Measurements from ENCODE around the gene FAAP24.
"Not testable (repeated sequence)": the region's sequence is repeated elsewhere in the genome, so short reads cannot be mapped to it uniquely, and the experiment has no call there.

FAAP24 gene

DNA sequence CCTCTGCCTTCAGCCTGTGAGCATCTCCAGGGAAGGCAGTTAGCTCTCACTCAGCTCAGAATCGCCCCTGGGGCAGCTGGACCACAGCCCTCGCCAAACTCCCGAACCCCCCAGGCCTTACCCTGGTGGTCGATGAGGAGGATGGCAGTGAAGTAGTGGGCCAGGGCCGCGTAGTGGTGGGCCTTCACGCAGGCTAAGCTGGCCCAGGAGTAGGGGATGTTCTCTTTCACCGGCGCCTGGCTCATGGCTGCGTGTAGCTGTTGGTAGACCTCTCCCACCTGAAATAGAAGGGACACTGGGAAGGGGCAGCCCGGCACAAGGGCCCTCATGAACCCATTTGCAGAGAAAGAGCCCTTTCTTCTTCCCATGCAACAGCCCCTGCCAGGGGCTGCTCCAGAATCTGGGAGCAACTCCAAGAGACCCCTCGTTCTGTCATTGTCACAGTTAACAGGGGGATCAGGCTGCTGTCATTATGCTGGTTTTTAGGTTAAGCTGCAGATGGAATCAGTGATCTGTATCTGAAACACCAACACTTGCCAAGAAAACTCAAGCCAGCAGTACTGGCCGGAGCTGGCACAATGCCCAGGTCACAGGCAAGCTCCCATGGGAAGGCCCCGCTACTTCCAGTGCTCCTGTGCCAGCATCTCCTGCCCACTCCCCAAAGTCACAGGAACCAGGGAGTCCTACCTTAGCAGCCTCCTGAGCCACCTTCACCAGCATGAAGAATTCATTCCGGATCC, 30.3 kb downstream of the FAAP24 start:
- H3K9me3 Mint-ChIP-seq; H3K27ac Mint-ChIP-seq (ENCODE audit: low read depth); H3K4me3 Mint-ChIP-seq; H3K36me3 Mint-ChIP-seq (ENCODE audit: insufficient read depth); DNase-seq (ENCODE audit: low spot score in 2 of 2); H3K4me1 Mint-ChIP-seq; ATAC-seq (replicated peaks; ENCODE audit: extremely low read depth, poor library complexity, severe bottlenecking): not testable (repeated sequence)
- H3K27me3 Mint-ChIP-seq: peaks cover 14% of the 10 kb centered on the region

DNA sequence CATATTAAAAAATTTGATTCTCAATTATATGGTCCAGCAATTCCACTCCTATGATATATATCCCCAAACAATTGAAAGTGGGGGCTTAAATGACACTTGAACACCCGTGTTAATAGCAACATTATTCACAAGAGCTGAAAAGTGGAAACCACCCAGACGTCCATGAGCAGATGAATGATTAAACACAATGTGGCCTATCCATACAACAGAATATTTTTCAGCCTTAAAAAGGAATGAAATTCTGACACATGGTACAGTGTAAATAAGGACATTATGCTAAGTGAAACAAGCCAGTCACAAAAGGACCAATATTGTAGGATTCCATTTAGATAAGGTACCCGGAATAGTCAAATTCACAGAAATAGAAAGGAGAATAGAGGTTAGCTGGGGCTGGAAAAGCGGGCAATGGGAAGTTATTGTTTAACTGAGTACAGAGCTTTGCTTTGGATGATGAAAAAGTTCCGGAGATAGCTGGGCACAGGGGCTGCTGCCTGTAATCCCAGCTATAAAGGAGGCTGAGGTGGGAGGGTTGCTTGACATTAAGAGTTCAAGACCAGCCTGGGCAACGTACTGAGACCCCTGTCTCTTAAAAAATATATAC, 31.5 kb downstream of the FAAP24 start:
- H3K4me3 Mint-ChIP-seq; H3K27ac Mint-ChIP-seq (ENCODE audit: low read depth); H3K9me3 Mint-ChIP-seq; DNase-seq (ENCODE audit: low spot score in 2 of 2); H3K36me3 Mint-ChIP-seq (ENCODE audit: insufficient read depth); ATAC-seq (replicated peaks; ENCODE audit: extremely low read depth, poor library complexity, severe bottlenecking); H3K4me1 Mint-ChIP-seq; H3K27me3 Mint-ChIP-seq: not testable (repeated sequence)

DNA sequence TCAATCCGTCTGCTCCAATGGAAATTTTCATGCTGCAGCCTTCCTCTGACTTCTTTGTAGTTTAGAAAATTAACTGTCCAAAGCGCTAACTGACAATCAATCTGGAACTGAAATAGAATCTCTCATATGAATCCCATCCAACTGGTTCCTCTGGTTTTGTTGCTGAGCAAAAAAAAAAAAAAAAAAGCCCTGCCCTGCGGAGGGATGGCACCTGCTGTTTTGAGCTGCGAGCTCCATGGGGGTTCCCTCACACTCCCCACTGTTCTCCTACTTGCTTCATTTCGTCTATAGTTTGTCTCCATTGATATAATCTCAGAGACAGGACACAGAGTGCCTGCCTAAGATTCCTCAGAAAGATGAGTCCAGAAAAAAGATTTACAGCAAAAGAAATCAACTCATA, 33.4 kb downstream of the FAAP24 start:
- no peak for ATAC-seq (replicated peaks; ENCODE audit: extremely low read depth, poor library complexity, severe bottlenecking)
- H3K4me1 Mint-ChIP-seq: peaks cover 4% of the 10 kb centered on the region
- H3K36me3 Mint-ChIP-seq (ENCODE audit: insufficient read depth): no peaks in the 10 kb centered on the region
- no peak overlapping the region for H3K4me3 Mint-ChIP-seq
- DNase-seq (ENCODE audit: low spot score in 2 of 2): no peak
- no peaks in the 10 kb centered on the region for H3K9me3 Mint-ChIP-seq
- H3K27me3 Mint-ChIP-seq: peaks cover 10% of the 10 kb centered on the region
- no peak overlapping the region for H3K27ac Mint-ChIP-seq (ENCODE audit: low read depth)

DNA sequence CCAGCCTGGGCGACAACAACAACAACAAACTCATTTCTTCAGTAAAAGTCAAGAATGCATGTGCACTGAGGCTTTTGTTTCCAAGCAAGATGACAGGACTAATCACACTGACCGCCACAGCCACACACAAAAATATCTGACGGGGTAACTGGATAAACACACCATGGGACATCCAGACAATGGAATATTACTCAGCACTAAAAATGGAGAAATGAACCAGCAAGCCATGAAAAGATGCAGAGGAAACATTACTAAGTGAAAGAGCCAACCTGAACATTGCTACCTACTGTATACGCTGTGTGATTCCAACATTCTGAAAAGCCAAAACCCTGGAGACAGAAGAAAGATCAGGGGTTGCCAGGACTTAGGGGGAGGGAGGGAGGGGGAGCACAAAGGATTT, 36.7 kb downstream of the FAAP24 start:
- peaks cover 19% of the 10 kb centered on the region for H3K27me3 Mint-ChIP-seq
- DNase-seq (ENCODE audit: low spot score in 2 of 2): no peak
- no peak for ATAC-seq (replicated peaks; ENCODE audit: extremely low read depth, poor library complexity, severe bottlenecking)
- H3K36me3 Mint-ChIP-seq (ENCODE audit: insufficient read depth): peaks cover 2% of the 10 kb centered on the region
- H3K4me1 Mint-ChIP-seq: no peaks in the 10 kb centered on the region
- no peaks in the 10 kb centered on the region for H3K9me3 Mint-ChIP-seq
- no peak overlapping the region for H3K4me3 Mint-ChIP-seq
- H3K27ac Mint-ChIP-seq (ENCODE audit: low read depth): no peak overlapping the region

DNA sequence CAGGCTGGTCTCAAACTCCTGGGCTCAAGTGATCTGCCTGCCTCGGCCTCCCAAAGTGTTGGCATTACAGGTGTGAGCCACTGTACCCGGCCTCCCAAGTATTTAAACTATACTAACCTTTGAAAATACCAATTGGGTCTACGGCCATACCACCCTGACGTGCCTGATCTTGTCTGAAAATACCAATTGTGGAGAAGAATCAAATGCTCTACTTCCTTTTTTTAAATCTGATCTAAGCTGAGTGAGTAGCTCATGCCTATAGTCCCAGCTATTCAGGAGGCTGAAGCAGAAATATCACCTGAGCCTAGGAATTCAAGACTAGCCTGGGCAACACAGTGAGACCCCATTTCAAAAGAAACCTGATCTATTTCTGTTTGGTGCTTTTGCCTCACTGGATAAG, 38.8 kb downstream of the FAAP24 start:
- H3K4me1 Mint-ChIP-seq; DNase-seq (ENCODE audit: low spot score in 2 of 2); H3K27me3 Mint-ChIP-seq; H3K4me3 Mint-ChIP-seq; H3K36me3 Mint-ChIP-seq (ENCODE audit: insufficient read depth); H3K9me3 Mint-ChIP-seq; H3K27ac Mint-ChIP-seq (ENCODE audit: low read depth); ATAC-seq (replicated peaks; ENCODE audit: extremely low read depth, poor library complexity, severe bottlenecking): not testable (repeated sequence)

DNA sequence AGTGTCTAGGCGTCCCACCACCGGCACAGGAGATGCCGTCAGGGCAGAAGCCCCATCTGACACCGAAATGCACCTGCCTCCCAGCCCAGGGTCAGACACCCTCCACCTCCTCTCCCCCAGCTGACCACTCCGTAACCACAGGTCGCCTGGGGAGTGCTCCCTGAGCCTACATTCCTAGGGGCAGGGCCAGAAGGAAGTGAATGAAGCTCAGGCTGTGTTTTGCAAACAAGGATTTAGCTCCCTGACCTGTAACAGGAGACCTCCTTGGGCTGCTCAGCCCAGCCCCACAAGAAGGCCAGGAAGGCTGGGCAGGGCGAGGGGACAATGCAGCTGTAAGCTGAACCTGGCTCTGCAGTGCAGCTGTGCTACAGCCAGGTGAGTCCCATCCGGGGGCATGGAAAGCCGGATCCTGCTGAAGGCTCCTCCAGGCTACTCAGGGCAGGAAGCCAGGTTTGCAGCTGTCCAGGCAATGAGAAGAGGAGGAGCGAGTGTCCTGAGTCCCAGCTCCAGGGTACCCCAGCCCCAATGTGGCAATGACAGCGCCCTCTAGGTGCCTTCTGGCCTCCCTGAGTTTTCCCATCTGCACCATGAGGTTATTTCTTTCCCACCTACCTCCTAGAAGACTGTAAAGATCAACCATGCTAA, 50.6 kb downstream of the FAAP24 start:
- ATAC-seq (replicated peaks; ENCODE audit: extremely low read depth, poor library complexity, severe bottlenecking) (no peak), DNase-seq (ENCODE audit: low spot score in 2 of 2) (no peak)
- no peaks in the 10 kb centered on the region for H3K4me1 Mint-ChIP-seq
- H3K27ac Mint-ChIP-seq (ENCODE audit: low read depth): no peak overlapping the region
- peaks cover 19% of the 10 kb centered on the region for H3K27me3 Mint-ChIP-seq
- no peak overlapping the region for H3K4me3 Mint-ChIP-seq
- H3K9me3 Mint-ChIP-seq: no peaks in the 10 kb centered on the region
- H3K36me3 Mint-ChIP-seq (ENCODE audit: insufficient read depth): no peaks in the 10 kb centered on the region

DNA sequence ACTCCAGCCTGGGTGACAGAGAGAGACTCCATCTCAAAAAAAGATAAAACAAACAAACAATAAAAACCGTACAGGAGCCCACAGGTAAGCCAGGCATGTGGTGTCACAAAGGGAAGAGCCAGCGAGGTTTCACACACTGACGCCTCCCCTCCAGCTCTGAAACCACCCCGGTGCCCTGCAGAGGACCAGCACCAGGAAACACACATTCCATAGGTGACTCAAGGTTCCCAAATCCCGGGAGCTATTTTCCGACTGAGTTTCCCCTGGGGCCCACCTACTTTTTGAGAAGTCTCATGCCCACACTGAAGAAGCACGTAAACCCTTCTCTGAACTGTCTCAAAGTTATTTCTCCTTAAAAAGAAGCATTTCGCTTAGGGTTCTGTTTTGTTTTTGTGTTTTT, 52.4 kb downstream of the FAAP24 start:
- no peaks in the 10 kb centered on the region for H3K9me3 Mint-ChIP-seq
- H3K4me3 Mint-ChIP-seq: no peak overlapping the region
- no peaks in the 10 kb centered on the region for H3K36me3 Mint-ChIP-seq (ENCODE audit: insufficient read depth)
- DNase-seq (ENCODE audit: low spot score in 2 of 2) (no peak), ATAC-seq (replicated peaks; ENCODE audit: extremely low read depth, poor library complexity, severe bottlenecking) (no peak)
- H3K27ac Mint-ChIP-seq (ENCODE audit: low read depth): no peak overlapping the region
- no peaks in the 10 kb centered on the region for H3K4me1 Mint-ChIP-seq
- H3K27me3 Mint-ChIP-seq: peaks cover 19% of the 10 kb centered on the region

DNA sequence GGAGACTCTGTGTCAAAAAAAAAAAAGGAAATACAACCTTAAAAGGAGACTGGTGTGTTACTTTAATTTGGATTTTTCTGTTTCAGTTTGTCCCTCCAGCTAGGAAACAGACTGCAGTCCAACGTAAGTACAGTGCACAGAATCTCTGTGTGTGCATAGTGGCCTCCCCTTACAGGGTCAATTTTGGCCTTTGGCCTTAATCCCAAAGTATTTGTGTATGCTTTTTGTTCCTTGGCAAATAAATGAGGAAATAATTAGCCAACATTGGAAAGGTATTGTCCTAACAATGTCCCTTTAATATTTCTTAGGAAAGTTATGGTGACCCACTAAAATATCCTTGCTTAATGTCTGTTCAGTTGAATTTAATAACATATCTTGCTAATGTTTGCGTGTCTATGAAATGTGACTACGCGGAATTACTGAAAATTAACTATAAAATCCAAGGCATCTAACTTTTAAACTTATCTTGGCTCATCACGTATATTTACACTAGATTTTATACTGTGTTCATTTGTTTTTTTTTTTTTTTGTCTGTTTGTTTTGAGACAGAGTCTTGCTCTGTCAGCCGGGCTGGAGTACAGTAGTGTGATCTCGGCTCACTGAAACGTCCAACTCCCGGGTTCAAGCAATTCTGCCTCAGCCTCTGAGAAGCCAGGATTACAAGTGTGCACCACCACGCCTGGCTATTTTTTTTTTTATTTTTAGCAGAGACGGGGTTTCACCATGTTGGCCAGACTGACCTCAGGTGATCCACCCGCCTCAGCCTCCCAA, 53.6 kb downstream of the FAAP24 start:
- not testable (repeated sequence) for DNase-seq (ENCODE audit: low spot score in 2 of 2); H3K36me3 Mint-ChIP-seq (ENCODE audit: insufficient read depth); H3K4me3 Mint-ChIP-seq; ATAC-seq (replicated peaks; ENCODE audit: extremely low read depth, poor library complexity, severe bottlenecking); H3K9me3 Mint-ChIP-seq; H3K27ac Mint-ChIP-seq (ENCODE audit: low read depth); H3K4me1 Mint-ChIP-seq
- H3K27me3 Mint-ChIP-seq: peaks cover 22% of the 10 kb centered on the region

DNA sequence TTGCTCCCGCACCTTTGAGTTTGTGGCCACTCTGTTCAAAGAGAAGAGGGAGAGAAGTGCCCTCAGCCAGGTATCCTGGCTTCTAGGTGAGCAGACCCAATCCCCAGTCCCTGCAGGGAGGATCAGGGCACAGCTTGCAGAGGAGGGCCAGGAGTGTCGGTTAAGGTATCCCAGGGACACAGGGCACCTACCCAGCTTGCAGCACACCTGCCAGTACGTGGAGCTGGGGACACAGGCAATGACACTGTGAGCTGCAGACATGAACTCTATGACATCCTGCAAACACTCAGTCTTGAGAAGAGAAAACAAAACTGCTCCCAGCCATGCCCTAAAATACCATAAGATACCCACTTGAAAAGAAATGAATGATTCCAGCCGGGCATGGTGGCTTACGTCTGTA, 54.6 kb downstream of the FAAP24 start:
- H3K27me3 Mint-ChIP-seq: peaks cover 28% of the 10 kb centered on the region
- H3K36me3 Mint-ChIP-seq (ENCODE audit: insufficient read depth); H3K4me1 Mint-ChIP-seq; H3K4me3 Mint-ChIP-seq; ATAC-seq (replicated peaks; ENCODE audit: extremely low read depth, poor library complexity, severe bottlenecking); H3K27ac Mint-ChIP-seq (ENCODE audit: low read depth); DNase-seq (ENCODE audit: low spot score in 2 of 2); H3K9me3 Mint-ChIP-seq: not testable (repeated sequence)

All from central memory CD8-positive, alpha-beta T cell (primary cell).